Measurements from ENCODE around the gene FN3K.

FN3K gene

GRCh38 chr17:82734987-82735866 lies at the start of gene FN3K:
Gene FN3K (plus strand): TSS chr17:82735615. CDS start chr17:82735637, 22 bp downstream.
- DNase-seq = peak; percentile 38

GRCh38 chr17:82686366-82687324 lies 48.8 kb upstream of the FN3K start:
- no peak for DNase-seq

- DNase-seq = no peak
These were observed 48.0 kb upstream of the FN3K start for GRCh38 chr17:82687375-82687861.

- DNase-seq = no peak
These were observed 47.5 kb upstream of the FN3K start for GRCh38 chr17:82687871-82688270.

GRCh38 chr17:82689077-82689476 lies 46.3 kb upstream of the FN3K start:
- DNase-seq = no peak

GRCh38 chr17:82690786-82691489 lies 44.5 kb upstream of the FN3K start:
- DNase-seq = no peak

GRCh38 chr17:82691714-82692113 lies 43.7 kb upstream of the FN3K start:
- DNase-seq = no peak

GRCh38 chr17:82692268-82692667 lies 43.1 kb upstream of the FN3K start:
- DNase-seq = no peak

- DNase-seq = no peak
These were observed 42.1 kb upstream of the FN3K start for GRCh38 chr17:82693168-82693867.

- DNase-seq = no peak
These were observed 40.8 kb upstream of the FN3K start for GRCh38 chr17:82694647-82695046.

GRCh38 chr17:82696259-82696658 lies 39.2 kb upstream of the FN3K start:
- no peak for DNase-seq

GRCh38 chr17:82696916-82697807 lies 38.3 kb upstream of the FN3K start:
- no peak for DNase-seq

GRCh38 chr17:82697808-82698064 lies 37.7 kb upstream of the FN3K start:
- DNase-seq = no peak

GRCh38 chr17:82698065-82698973 lies 37.1 kb upstream of the FN3K start, which contains the start of gene RAB40B:
Gene RAB40B (minus strand): TSS chr17:82698698. CDS start chr17:82698596, 102 bp downstream.
- peak; percentile 94 for DNase-seq

- no peak for DNase-seq
These were observed 36.4 kb upstream of the FN3K start for GRCh38 chr17:82698974-82699442.

GRCh38 chr17:82699551-82699950 lies 35.9 kb upstream of the FN3K start:
- no peak for DNase-seq

- no peak for DNase-seq
These were observed 33.0 kb upstream of the FN3K start for GRCh38 chr17:82702231-82702927.

GRCh38 chr17:82703036-82703745 lies 32.2 kb upstream of the FN3K start:
- no peak for DNase-seq

Measured in NCI-H1105 treated with DMSO at 0.1 percent for 48 hours (cell line).